Stimulated activated CD4-positive, alpha-beta T cell treated with anti-CD3 and anti-CD28 coated beads, TNF-alpha, amount 100 ng/mL, for 1 hour (primary cell): Measurements from ENCODE around the gene MESD.

ENCODE experiments used
- DNase-seq, 3 donors: peaks; one replicate each; pipeline ENCODE4 v3.0.0-alpha.2; 2020; ENCODE audit warnings: low read depth in 3 of 3, low spot score in 1 of 3

MESD gene

DNA sequence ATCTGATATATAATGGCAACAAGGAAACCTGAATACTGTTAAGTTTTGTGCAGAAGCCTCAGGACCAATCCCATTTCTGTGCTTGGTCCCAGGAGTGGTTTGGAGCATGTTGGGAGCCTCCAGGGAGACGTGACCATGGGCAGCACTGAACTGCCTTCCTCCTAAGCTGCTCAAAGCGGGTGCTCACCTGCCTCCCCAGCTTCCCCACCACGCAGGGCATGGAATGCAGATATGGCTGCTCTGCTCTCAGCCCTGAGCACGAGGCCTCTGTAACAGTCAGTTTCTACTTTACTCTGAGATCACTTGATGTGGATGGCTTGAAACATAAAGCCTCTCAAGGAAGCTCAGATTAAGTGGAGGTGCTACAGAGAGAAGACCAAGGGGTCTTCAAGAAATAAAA is 49.3 kb downstream of the MESD start:
- DNase-seq = no peak

DNA sequence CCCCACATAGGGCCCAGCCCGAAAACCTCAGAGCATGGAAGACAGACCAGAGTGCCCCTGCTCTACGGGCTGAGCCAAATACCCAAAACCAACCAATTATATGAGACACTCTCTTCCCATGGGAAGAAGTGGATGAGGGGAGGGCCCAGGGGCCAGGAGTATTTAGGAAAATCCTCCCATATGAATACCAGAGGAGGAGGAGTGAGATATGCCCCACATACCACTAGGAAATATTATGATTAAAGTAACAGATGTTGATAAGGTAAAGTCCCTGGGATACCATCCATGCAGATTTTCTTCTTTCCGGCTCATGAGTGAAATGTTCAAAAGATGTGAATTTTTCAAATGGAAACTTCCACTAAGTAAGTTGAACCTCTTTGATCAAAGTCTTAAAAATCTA is 50.4 kb downstream of the MESD start:
- DNase-seq = no peak

DNA sequence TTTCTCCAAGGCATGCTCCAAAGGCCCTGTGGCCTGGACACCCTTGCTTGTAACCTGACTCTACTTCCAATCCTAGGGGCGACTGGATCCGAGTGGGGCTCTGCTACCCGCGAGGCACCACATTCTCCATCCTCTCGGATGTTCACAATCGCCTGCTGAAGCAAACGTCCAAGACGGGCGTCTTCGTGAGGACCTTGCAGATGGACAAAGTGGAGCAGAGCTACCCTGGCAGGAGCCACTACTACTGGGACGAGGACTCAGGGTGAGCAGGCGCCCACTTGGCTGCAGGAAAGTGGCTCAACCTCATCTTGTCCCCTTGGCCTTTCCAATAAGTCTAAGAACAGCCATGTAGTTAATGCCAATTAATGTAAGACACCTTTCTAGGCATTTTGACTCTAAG is 51.9 kb downstream of the MESD start:
- DNase-seq = no peak

DNA sequence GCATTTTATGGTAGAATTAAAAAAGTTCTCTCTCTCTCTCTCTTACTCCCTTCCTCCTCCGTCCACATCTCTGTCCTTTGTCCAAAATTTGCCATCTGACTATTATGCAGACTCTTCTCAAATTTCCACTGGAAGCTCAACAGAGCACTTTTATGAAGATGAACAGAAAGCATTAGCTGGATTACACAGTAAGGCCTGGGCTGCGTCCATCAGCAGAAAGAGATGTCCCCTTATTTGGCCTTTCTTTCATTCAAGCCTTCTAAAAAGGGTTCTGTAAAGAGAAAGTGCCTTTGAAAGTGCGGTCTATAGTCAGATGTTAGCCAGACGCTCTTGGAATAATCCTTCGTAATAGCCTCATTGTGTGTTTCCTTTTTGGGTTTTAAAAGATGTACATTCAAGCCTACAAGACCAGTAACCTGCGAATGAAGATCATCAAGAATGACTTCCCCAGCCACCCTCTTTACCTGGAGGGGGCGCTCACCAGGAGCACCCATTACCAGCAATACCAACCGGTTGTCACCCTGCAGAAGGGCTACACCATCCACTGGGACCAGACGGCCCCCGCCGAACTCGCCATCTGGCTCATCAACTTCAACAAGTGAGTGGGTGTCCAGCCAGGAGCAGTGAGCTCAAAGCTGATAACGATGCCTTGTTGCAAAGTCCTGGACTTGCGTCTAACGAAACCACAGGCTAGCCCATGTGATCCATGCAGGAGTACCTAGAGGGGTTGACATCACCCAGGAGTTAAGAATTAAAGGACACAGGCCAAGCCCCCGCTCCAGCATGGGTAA is 53.1 kb downstream of the MESD start:
- DNase-seq = no peak

DNA sequence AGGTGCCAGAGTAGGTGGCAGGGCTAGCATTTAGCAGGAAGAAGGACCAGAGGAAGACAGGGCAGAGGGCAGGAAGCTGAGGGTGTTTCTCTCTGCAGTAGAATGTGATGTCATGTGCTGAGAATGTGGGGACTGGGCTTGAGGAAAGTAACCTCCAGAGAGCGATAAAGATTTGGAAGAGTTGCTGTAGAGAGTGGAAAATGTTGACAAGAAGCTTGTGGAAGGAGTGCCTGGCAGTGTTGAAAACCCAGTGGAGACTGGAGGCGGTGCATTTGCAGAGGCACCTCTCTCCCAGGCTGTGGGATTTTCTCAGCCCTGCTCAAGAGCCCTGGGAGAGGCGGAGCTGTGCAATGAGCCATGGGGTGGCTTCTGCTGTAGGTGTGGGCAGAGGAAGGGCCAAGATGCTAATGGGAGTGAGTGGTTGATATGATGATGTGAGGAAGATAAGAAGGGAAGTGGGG is 54.8 kb downstream of the MESD start:
- DNase-seq = no peak

DNA sequence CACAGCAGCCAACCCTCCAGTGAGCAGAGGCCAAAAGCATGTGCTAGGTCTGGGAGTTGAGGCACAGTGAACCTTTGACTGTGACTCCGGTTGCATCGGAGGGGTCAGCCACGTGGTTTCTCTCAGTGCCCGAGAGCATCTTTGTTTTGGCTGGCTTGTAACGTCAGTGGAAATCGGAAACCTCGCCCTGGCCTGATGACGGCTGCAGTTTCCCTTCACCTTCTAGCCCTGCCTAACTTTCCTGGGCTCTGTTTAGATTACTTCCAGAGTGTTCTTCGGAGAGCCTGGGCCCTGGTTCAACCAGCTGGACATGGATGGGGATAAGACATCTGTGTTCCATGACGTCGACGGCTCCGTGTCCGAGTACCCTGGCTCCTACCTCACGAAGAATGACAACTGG is 56.6 kb downstream of the MESD start:
- no peak for DNase-seq

DNA sequence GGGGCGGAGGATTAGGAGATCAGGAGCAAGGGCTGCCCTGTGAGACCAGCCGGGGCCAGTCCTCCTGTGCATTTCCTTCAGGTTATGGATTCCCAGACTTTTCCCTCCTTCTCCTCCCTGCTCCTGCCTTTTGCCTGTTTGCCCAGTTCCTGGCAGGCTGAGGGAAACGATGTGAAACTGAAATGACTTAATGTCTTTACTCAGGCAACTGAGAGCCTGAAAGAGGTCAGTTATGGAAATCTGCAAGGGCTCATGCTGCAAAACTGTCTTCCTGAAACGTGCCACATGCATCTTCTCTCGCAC is 57.2 kb downstream of the MESD start:
- no peak for DNase-seq

DNA sequence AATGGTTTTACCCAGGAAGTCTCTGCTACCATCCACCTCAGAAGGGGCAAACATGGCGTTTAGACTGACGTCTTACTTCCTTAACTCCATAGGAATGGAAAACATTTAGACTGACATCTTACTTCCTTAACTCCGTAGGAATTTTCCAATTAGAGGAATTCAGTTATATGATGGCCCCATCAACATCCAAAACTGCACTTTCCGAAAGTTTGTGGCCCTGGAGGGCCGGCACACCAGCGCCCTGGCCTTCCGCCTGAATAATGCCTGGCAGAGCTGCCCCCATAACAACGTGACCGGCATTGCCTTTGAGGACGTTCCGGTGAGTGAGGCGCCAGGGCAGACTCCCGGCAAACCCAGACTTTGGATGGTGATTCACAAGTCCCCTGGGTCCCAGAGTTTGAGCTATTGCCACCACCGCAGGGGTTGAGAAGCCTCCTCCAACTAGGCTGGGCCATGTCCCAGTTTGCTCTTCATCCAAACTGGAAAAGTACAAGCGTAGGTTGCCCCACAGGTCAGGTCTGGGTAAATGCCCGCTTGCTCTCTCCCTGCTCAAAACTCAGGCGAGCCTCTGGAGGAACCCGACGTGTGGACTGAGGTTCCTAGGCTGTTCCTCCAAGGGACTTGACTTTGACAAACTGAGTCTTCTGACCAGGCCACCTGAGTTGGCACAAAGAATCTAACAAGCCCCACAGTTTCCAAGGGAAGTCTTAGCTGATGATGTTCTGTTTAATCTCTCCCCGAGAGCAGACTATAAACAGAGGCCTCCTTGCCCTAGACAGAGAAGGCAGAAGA is 57.7 kb downstream of the MESD start:
- no peak for DNase-seq

DNA sequence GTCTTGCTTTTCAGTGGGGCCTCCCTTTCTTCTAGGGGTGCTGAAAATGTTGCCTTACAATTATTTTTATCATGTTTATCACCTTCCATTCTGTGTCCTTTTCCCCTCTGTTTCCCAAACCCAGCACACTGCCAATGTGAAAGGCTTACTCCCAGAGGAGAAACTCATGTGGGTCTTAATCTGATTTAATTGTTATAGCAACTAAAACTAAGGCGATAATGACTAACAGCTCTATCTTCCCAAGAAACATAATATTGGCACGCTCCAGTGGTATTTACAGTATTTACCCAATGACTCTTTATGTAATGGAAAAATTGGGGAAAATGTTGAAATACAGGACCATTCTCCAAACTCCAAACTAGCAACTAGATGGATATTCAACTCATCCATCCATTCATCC is 58.4 kb downstream of the MESD start:
- no peak for DNase-seq

DNA sequence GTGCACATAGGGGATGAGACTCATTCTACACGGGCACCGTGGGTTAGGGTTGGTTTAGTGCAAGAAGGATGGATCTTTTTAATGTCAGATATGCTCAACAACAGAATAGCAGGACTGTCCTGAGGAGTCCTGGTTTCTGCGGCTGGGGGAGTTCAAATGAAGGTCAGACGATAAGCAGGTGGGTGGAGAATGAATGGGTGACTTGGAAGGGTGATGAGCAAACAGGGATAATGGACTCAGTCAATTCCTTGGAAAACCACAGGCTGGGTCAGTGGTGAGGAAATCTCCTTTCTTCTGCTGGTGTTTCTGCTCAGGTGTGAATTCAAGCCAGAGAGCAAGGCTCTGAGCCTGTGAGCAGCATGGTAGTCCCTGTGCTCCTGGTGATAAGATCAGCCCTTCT is 59.9 kb downstream of the MESD start:
- DNase-seq = no peak

DNA sequence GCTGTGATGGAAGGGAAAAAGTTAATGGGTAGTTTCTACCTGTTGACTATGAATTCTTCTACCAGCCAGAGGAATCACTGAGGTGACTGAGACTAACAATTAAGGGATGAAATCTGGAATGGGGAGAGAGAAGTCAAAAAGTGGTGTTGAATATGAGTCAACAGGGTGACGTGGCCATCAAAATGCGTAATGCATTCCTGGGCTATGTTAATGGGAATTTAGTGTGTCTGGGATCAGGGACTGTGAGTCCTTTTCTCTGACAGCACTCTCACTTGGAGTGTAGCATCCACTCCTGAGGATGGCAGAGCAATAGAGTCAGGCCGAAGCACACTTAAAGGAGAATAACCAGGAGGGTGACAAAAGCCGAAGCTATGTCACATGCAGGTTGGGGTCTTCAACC is 60.4 kb downstream of the MESD start:
- no peak for DNase-seq

DNA sequence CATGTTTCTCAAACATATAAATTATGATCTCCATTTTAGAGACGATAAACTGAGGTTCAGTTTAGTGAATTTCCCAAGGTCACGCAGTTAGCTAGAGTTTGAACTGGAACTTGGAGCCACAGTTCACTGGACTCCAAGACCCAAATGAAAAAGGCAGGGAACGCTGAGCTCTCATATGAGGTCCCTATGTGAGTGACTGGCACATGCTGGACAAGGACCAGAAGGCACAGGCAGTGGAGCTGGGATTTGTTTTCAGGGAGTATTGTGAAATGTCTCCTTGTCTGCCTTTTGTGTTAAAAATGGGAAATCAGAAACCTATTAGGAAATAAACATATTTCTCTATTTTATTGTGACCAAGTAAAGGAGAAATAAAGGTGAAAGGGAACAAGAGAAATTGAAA is 63.5 kb downstream of the MESD start:
- DNase-seq = no peak

DNA sequence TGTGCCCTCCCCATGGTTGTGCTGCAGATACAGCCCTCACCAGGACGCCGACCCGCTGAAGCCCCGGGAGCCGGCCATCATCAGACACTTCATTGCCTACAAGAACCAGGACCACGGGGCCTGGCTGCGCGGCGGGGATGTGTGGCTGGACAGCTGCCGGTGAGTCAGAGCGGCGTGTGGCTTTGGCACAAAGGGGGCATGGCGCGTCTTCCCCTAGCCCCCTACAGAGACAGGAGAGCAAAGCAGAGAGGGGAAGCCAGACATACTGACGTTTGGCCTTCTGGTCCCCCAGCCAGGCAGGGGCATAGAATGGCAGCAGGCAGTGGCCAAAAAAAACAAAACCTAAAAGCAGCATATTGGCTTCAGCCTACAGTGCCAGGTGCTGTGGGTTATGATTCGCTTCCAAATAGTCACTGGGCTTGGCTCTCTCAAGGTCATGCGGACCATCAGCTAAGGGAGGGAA is 64.0 kb downstream of the MESD start:
- DNase-seq = no peak

DNA sequence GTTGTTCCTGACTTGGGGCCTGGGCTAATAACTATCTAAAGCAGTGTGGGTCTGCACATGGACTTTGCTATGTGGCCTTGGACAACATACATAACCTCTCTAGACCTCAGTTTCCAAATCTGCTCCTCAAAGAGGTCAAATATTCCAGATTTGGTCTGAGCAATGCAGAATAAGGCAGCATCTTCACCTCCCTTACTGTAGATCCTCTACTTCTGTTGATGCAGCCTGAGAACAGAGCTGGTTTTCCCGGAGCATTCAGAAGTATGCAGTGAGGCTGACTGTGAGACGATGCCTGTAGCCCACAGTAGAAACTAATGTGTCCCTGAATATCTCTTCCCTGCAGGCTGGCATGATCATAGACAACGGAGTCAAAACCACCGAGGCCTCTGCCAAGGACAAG is 65.3 kb downstream of the MESD start:
- no peak for DNase-seq

DNA sequence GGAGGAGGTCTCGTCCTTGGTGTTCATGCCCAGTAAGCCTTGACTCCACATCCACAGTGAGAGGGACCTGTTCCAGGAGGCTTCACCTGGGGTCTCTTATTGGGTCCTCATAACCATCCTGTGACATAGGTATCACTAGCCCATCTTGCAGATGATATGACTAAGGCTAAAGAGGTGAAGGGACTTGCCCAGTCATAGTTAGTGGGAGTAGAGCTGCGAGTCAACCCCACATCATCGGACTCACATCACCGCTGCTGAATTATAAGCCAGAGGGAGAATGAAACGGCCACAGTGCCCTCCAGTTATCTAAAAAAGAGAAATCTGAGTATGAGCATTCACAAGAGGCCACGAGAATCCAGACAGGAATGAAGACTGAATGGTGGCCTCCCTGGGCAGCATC is 66.0 kb downstream of the MESD start:
- DNase-seq = no peak

DNA sequence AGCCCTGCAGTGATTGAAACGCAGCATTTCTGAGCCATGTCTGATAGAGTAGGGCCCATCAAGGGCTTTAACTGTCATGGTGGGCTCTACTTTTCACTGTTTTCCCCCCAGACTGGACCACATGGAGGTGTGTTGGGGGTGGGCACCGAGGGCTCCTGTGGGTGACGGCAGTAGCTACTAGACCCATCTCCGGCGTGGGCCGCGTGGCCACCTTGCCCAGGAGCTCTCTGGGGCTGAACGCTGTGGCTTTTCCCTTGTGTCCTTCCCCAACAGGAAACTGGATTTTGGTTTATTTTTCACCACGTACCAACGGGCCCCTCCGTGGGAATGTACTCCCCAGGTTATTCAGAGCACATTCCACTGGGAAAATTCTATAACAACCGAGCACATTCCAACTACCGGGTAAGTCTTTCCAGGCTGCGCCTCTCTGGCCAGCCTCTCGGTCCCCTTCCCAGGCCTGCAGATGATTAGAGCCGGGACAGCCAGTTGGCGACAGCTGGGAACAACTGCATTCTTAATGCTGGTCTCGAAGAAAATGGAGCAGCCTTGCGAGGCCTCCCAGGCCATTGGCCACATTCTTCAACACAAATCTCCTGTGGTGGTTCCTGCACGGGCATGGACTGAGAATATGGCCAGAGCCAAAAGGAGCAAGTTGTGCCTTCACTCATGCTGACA is 67.7 kb downstream of the MESD start:
- no peak for DNase-seq

DNA sequence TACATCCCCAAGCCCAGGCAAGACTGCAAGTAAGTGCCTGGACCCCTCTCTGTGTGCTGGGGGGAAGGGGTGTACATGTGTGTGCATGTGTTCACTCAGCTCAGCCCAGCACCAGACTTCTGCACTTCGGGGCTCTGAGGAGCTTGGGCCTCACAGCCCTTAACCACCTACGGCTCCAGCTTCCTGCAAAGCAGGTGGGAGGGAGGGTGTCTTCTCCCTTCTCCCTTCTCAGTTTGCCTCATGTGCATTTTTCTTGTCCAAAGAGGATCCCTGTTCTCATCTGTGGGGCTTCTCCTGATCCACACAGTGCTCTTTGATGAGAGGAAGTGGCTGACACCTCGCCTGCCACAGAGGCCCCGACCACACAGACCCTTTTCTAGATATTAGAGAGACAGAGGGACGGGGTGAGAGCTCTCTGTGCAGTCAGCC is 69.3 kb downstream of the MESD start:
- DNase-seq = no peak

DNA sequence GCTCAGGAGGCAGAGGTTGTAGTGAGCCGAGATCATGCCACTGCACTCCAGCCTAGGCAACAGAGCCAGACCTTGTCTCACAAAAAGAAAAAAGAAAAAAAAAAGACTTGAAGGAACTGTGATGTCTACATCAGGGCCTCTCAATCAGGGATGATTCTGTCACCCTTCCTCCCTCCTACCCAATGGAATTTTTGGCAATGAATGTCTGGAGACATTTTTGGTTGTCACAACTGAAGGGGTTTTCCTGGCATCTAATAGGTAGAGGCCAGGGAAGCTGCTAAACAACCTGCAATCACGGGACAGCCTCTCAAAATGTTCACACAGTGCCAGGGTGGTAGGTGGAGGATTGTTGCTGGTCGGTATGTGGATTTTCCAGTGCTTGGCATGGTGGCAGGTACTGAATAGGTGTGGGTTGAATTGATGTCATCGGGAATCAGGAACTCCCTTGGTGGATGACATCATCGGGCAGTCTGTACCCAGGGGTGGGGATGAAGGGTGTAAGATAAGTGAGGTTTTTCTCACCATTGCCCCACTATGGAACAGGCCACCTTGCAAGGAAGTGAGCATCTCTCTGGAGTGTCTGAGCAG is 71.3 kb downstream of the MESD start:
- DNase-seq = no peak

DNA sequence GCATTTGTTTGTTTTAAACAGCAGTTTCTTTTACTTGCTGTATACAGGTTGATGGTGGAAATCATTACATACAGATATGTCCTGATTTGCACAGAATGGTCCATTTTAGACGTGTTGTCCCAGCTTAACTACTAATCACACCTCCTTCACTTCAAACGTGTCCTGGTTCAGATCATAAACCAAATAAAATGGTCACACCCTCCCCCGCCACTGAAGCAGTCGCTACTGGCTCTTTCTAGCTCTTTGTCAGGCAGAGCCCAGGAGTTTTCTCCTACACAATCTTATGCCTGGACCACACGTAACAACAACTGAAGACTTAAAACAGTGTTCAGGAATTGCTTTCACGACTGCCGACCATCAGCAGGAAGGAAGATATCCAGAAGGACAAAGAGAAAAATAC is 73.6 kb downstream of the MESD start:
- no peak for DNase-seq

DNA sequence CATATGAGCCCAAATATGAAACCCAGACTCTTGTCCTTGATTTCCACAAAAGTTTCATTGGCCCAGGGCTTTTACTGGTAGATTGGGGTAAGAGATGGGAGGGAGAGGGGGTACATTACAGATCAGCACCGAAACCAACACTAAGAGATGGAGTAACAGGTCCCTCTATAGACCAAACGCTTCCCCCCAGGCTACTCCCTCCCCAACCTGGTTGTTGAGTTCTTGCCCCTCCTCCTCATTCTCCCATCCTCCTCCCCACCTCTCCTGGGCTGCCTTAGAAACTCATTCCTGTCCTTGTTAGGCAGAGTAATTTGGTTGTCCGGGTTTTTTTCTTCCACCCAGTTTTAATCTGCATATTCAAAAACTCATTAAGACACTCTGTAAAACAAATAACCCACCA is 74.1 kb downstream of the MESD start:
- DNase-seq = no peak

DNA sequence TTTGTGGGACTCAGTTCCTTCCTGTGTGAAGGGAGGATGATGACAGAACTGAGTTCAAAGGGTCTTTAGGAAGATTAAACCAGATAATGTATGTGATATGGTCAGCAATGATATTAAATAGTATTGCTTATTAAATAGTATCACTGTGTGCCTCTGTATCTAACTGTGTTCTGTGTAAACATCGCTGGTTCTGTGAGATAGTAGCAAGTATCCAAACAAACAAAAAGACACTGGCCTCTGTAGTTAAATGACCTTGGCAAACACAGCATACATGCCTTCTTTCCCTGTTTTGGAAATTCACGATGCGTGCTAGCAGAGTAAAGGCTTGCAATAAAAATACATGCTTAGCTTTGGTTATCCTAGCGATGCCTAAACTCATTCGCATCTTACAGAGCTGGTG is 76.1 kb downstream of the MESD start:
- DNase-seq = no peak

DNA sequence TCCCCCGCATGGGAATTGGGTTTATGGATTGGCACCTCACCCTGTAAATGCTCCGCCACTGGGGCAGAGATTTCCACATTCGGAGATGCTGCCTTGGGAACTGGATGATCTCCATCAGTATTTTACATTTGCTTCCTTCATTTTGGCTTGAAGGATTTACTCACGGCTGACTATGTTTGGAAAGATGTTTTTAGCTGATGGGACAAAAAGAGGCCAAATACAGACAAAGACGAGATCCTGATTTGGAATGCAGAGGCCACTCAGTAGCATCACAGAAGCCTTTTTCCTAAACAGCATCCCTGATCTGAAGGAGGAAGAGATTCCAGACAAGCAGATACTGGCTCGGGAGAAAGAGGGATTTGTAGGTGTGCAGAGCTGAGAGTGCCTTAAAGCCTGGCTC is 76.9 kb downstream of the MESD start:
- DNase-seq = no peak
